ENCODE results near the gene IKBKE. TPM values are rescaled to one million over a fixed set of nuclear protein-coding genes. Genes with fewer than 3 reads are reported as not detected.

Gene IKBKE
- total RNA-seq, 1 donor from 2014 or later: 228 TPM

- intact Hi-C loops (cut with micrococcal nuclease): no loop called here
Measured at GRCh38 chr1:206453111-206453510, 17.2 kb upstream of the IKBKE start.

- intact Hi-C loops (cut with micrococcal nuclease): loop anchor here (5.0 kb wide), 1 partner anchor 278 kb away; no protein-coding TSS in a partner anchor
Measured at GRCh38 chr1:206455289-206455665, 15.0 kb upstream of the IKBKE start.

GRCh38 chr1:206455666-206456344 lies 14.5 kb upstream of the IKBKE start:
- intact Hi-C loops (cut with micrococcal nuclease): loop anchor here (5.0 kb wide), 1 partner anchor 279 kb away; no protein-coding TSS in a partner anchor

GRCh38 chr1:206456577-206457370 lies 13.5 kb upstream of the IKBKE start:
- intact Hi-C loops (cut with micrococcal nuclease): loop anchor here (5.0 kb wide), 1 partner anchor 279 kb away; no protein-coding TSS in a partner anchor

GRCh38 chr1:206457408-206458120 lies 12.7 kb upstream of the IKBKE start:
- intact Hi-C loops (cut with micrococcal nuclease): loop anchor here (5.0 kb wide), 1 partner anchor 280 kb away; no protein-coding TSS in a partner anchor

GRCh38 chr1:206459703-206460102 lies 10.6 kb upstream of the IKBKE start:
- intact Hi-C loops (cut with micrococcal nuclease): loop anchor here (5.0 to 10.0 kb wide), 3 partner anchors 282 to 1175 kb away; no protein-coding TSS in a partner anchor

GRCh38 chr1:206460836-206461426 lies 9.3 kb upstream of the IKBKE start:
- intact Hi-C loops (cut with micrococcal nuclease): loop anchor here (10.0 kb wide), 2 partner anchors 454 to 1176 kb away; no protein-coding TSS in a partner anchor

GRCh38 chr1:206461602-206462455 lies 8.4 kb upstream of the IKBKE start:
- intact Hi-C loops (cut with micrococcal nuclease): loop anchor here (1.0 to 10.0 kb wide), 9 partner anchors 8 to 1177 kb away; partner anchors contain the start of genes IKBKE and RASSF5

GRCh38 chr1:206463137-206463536 lies 7.1 kb upstream of the IKBKE start:
- intact Hi-C loops (cut with micrococcal nuclease): loop anchor here (2.0 to 10.0 kb wide), 5 partner anchors 14 to 1178 kb away; no protein-coding TSS in a partner anchor

GRCh38 chr1:206463911-206464310 lies 6.4 kb upstream of the IKBKE start:
- intact Hi-C loops (cut with micrococcal nuclease): loop anchor here (2.0 to 10.0 kb wide), 5 partner anchors 15 to 1179 kb away; no protein-coding TSS in a partner anchor

- intact Hi-C loops (cut with micrococcal nuclease): loop anchor here (10.0 kb wide), 2 partner anchors 450 to 1180 kb away; no protein-coding TSS in a partner anchor
Measured at GRCh38 chr1:206464456-206464964, 5.8 kb upstream of the IKBKE start.

- intact Hi-C loops (cut with micrococcal nuclease): loop anchor here (1.0 to 10.0 kb wide), 3 partner anchors 41 to 1181 kb away; partner anchors contain the start of gene RASSF5
Measured at GRCh38 chr1:206465951-206466350, 4.3 kb upstream of the IKBKE start.

GRCh38 chr1:206466840-206467649 lies 3.2 kb upstream of the IKBKE start:
- intact Hi-C loops (cut with micrococcal nuclease): loop anchor here (1.0 to 10.0 kb wide), 3 partner anchors 40 to 1182 kb away; partner anchors contain the start of gene RASSF5

- intact Hi-C loops (cut with micrococcal nuclease): loop anchor here (10.0 kb wide), 2 partner anchors 447 to 1183 kb away; no protein-coding TSS in a partner anchor
Measured at GRCh38 chr1:206467915-206468314, 2.4 kb upstream of the IKBKE start.

GRCh38 chr1:206468571-206468970 lies 1.7 kb upstream of the IKBKE start:
- intact Hi-C loops (cut with micrococcal nuclease): loop anchor here (10.0 kb wide), 2 partner anchors 446 to 1184 kb away; no protein-coding TSS in a partner anchor

GRCh38 chr1:206469411-206469932 lies 804 bp upstream of the IKBKE start:
- intact Hi-C loops (cut with micrococcal nuclease): loop anchor here (10.0 kb wide), 2 partner anchors 445 to 1185 kb away; no protein-coding TSS in a partner anchor

- intact Hi-C loops (cut with micrococcal nuclease): loop anchor here (1.0 to 2.0 kb wide), 5 partner anchors 9 to 164 kb away; partner anchors contain the start of genes DYRK3 and RASSF5
Measured at GRCh38 chr1:206470692-206471414, 577 bp downstream of the IKBKE start.

Measured in T-helper 1 cell treated with Interleukin-12 subunit alpha and Interleukin-12 subunit beta and Interleukin-4 antibody, amounts not matched to agents 30 ng/mL and 1 ng/mL, for 36 hours (primary cell).